ENCODE results near the gene TMEM243. TPM values are rescaled to one million over a fixed set of nuclear protein-coding genes. Genes with fewer than 3 reads are reported as not detected.

The TMEM243 gene
- total RNA-seq, 4 donors from 2014 or later = 122 to 142 (median 133) TPM

GRCh38 chr7:87151729-87152111 is 67.8 kb downstream of the TMEM243 start:
- DNase-seq = no peak
- Histone ChIP-seq H3K27me3 (no peaks in the 10 kb centered on the region), H3K27ac (peak overlapping the region; percentile 96 to 99 (median 99)), H3K36me3 (no peaks in the 10 kb centered on the region), H3K4me3 (replicated peaks in 1 of 3) (peak overlapping the region; percentile 31 to 52 (median 33)), H3K4me1 (peaks cover 36 to 42% of the 10 kb centered on the region in 2 donors), H3K9me3 (no peaks in the 10 kb centered on the region)
- 7 to 10% methylated on average over 13 of the region's 13 CpGs for WGBS, 2 donors
- intact Hi-C loops (cut with DNase I) = loop anchor here (5.0 kb wide), 1 partner anchor 81 kb away; no protein-coding TSS in a partner anchor
- TF ChIP-seq POLR2A (IDR thresholded peaks at IDR 0.05) = no peak
- TF ChIP-seq CTCF (IDR thresholded peaks at IDR 0.05) = no peak

GRCh38 chr7:87151002-87151728 is 68.4 kb downstream of the TMEM243 start:
- TF ChIP-seq CTCF (IDR thresholded peaks at IDR 0.05) (no peak), POLR2A (IDR thresholded peaks at IDR 0.05) (no peak)
- no peak for DNase-seq
- Histone ChIP-seq H3K36me3 (no peaks in the 10 kb centered on the region), H3K27ac (peak overlapping the region; percentile 96 to 99 (median 99)), H3K4me3 (replicated peaks in 1 of 3) (peak overlapping the region in 1 of 3 donors; percentile 52), H3K27me3 (no peaks in the 10 kb centered on the region), H3K9me3 (no peaks in the 10 kb centered on the region), H3K4me1 (peaks cover 31 to 36% of the 10 kb centered on the region in 2 donors)
- intact Hi-C loops (cut with DNase I) = loop anchor here (5.0 kb wide), 1 partner anchor 81 kb away; no protein-coding TSS in a partner anchor
- 47 to 52% methylated on average over 9 of the region's 9 CpGs for WGBS, 2 donors

GRCh38 chr7:87148332-87148955 is 71.1 kb downstream of the TMEM243 start:
- no peaks in the 10 kb centered on the region for H3K36me3 ChIP-seq
- peak overlapping the region in 1 of 3 donors; percentile 58 for H3K27ac ChIP-seq
- H3K9me3 ChIP-seq = no peaks in the 10 kb centered on the region
- no peak for TF ChIP-seq POLR2A (IDR thresholded peaks at IDR 0.05)
- peak; percentile 22 to 89 (median 52) for TF ChIP-seq CTCF (IDR thresholded peaks at IDR 0.05)
- WGBS, 2 donors = 18% methylated on average over 1 of the region's 1 CpG
- peaks cover 4 to 13% of the 10 kb centered on the region in 2 donors for H3K4me1 ChIP-seq
- DNase-seq = no peak
- H3K27me3 ChIP-seq = no peaks in the 10 kb centered on the region
- intact Hi-C loops (cut with DNase I) = loop anchor here (5.0 kb wide), 1 partner anchor 211 kb away; no protein-coding TSS in a partner anchor
- no peak overlapping the region for H3K4me3 ChIP-seq (replicated peaks in 1 of 3)

GRCh38 chr7:87147500-87147899 is 72.0 kb downstream of the TMEM243 start:
- Histone ChIP-seq H3K27me3 (no peaks in the 10 kb centered on the region), H3K4me3 (replicated peaks in 1 of 3) (no peak overlapping the region), H3K9me3 (no peaks in the 10 kb centered on the region), H3K36me3 (no peaks in the 10 kb centered on the region), H3K27ac (no peak overlapping the region), H3K4me1 (peaks cover 3 to 13% of the 10 kb centered on the region in 2 donors)
- no peak for DNase-seq
- WGBS, 2 donors = 88% methylated on average over 7 of the region's 7 CpGs
- intact Hi-C loops (cut with DNase I) = loop anchor here (5.0 kb wide), 1 partner anchor 210 kb away; no protein-coding TSS in a partner anchor
- TF ChIP-seq POLR2A (IDR thresholded peaks at IDR 0.05) = no peak
- TF ChIP-seq CTCF (IDR thresholded peaks at IDR 0.05) = no peak

Measured in thyroid gland (tissue), 4 donors.